Neural cell (in vitro differentiated cells): ENCODE results near the gene ASCC3. TPM values are rescaled to one million over a fixed set of nuclear protein-coding genes. Genes with fewer than 3 reads are reported as not detected.

Experiments used
- H2AFZ ChIP-seq: fragments of 200-600, 300-800 bp; sonication (generic), shearing (Covaris generic); 2 replicates; pipeline ENCODE4 v1.6.0; 2014; ENCODE audit warnings: low read depth, mild to moderate bottlenecking, antibody characterized with exemption, low read length, moderate library complexity
- H3F3A ChIP-seq: fragments of 200-600 bp; shearing (Covaris generic); 2 replicates; pipeline ENCODE4 v1.6.1; 2016; ENCODE audit warnings: mild to moderate bottlenecking, moderate library complexity, mixed read lengths, antibody characterized with exemption, low read length; ENCODE audit not compliant: insufficient read depth, poor library complexity, severe bottlenecking
- H3K27ac ChIP-seq: fragments of 200-600, 300-800 bp; sonication (generic), shearing (Covaris generic); 2 replicates; pipeline ENCODE4 v1.5.1; 2014; ENCODE audit warnings: mild to moderate bottlenecking, low read length, moderate library complexity
- H3K27me3 ChIP-seq: fragments of 300-800, 200-600 bp; sonication (generic), shearing (Covaris generic); 2 replicates; pipeline ENCODE4 v1.6.0; 2014; ENCODE audit warnings: mild to moderate bottlenecking, low read depth, low read length, moderate library complexity; ENCODE audit not compliant: insufficient read depth
- H3K36me3 ChIP-seq: fragments of 300-800, 200-600 bp; sonication (generic), shearing (Covaris generic); 2 replicates; pipeline ENCODE4 v1.5.1; 2014; ENCODE audit warnings: mild to moderate bottlenecking, antibody characterized with exemption, low read length, moderate library complexity; ENCODE audit not compliant: insufficient read depth
- H3K4me2 ChIP-seq: fragments of 300-800, 200-600 bp; sonication (generic), shearing (Covaris generic); 2 replicates; pipeline ENCODE4 v1.6.0; 2014; ENCODE audit warnings: mild to moderate bottlenecking, low read length
- H3K4me3 ChIP-seq: fragments of 300-800, 200-600 bp; sonication (generic), shearing (Covaris generic); 2 replicates; pipeline ENCODE4 v1.5.1; 2014; ENCODE audit warnings: mild to moderate bottlenecking, low read length, moderate library complexity
- H3K79me2 ChIP-seq: fragments of 200-600 bp; shearing (Covaris generic); replicated peaks from 2 replicates; pipeline ENCODE4 v1.6.0; 2014; ENCODE audit warnings: mild to moderate bottlenecking, low read length, moderate library complexity; ENCODE audit not compliant: insufficient read depth
- H3K9ac ChIP-seq: fragments of 300-800, 200-600 bp; sonication (generic), shearing (Covaris generic); 2 replicates; pipeline ENCODE4 v1.6.1; 2016; ENCODE audit warnings: mild to moderate bottlenecking, low read length, mixed read lengths
- H3K9me2 ChIP-seq: fragments of 200-600 bp; shearing (Covaris generic); 2 replicates; pipeline ENCODE4 v1.6.1; 2016; ENCODE audit warnings: mild to moderate bottlenecking, low read length, mixed read lengths; ENCODE audit not compliant: insufficient read depth
- H3K9me3 ChIP-seq: fragments of 200-600, 300-800 bp; sonication (generic), shearing (Covaris generic); 2 replicates; pipeline ENCODE4 v1.6.1; 2016; ENCODE audit warnings: mild to moderate bottlenecking, mixed run types, low read length, moderate library complexity, mixed read lengths
- H4K20me1 ChIP-seq: fragments of 200-600 bp; shearing (Covaris generic); 2 replicates; pipeline ENCODE4 v1.6.1; 2016; ENCODE audit warnings: mild to moderate bottlenecking, mixed run types; ENCODE audit not compliant: insufficient read depth
- CTCF ChIP-seq: fragments of 450-650 bp; IDR thresholded peaks from 2 replicates; pipeline ENCODE4 v1.5.1; 2014; ENCODE audit warnings: antibody characterized with exemption, mild to moderate bottlenecking, moderate library complexity; ENCODE audit not compliant: poor library complexity, severe bottlenecking
- EP300 ChIP-seq: fragments of 450-650 bp; conservative IDR thresholded peaks from 2 replicates; pipeline ENCODE4 v1.6.1; 2014; ENCODE audit warnings: antibody characterized with exemption, mild to moderate bottlenecking, moderate library complexity; ENCODE audit not compliant: poor library complexity, severe bottlenecking
- EZH2 ChIP-seq: fragments of 200-600, 300-800 bp; shearing (Covaris generic), sonication (generic); IDR thresholded peaks from 2 replicates; pipeline ENCODE4 v1.6.1; 2014; ENCODE audit warnings: antibody characterized with exemption, low read length, borderline replicate concordance, mild to moderate bottlenecking; ENCODE audit not compliant: insufficient read depth, poor library complexity, severe bottlenecking
- MXI1 ChIP-seq: fragments of 450-650 bp; conservative IDR thresholded peaks from 2 replicates; pipeline ENCODE4 v1.6.1; 2014; ENCODE audit warnings: antibody characterized with exemption, mild to moderate bottlenecking; ENCODE audit not compliant: poor library complexity, severe bottlenecking
- POLR2AphosphoS5 ChIP-seq: IDR thresholded peaks from 2 replicates; pipeline ENCODE4 v1.6.1; 2012
- RAD21 ChIP-seq: fragments of 450-650 bp; conservative IDR thresholded peaks from 2 replicates; pipeline ENCODE4 v1.6.1; 2014; ENCODE audit warnings: antibody characterized with exemption, mild to moderate bottlenecking, moderate library complexity
- REST ChIP-seq: IDR thresholded peaks from 2 replicates; pipeline ENCODE4 v1.6.1; 2012; ENCODE audit warnings: borderline replicate concordance
- SMC3 ChIP-seq: fragments of 450-650 bp; conservative IDR thresholded peaks from 2 replicates; pipeline ENCODE4 v1.6.1; 2014; ENCODE audit warnings: antibody characterized with exemption, mild to moderate bottlenecking, moderate library complexity; ENCODE audit not compliant: poor library complexity
- TAF1 ChIP-seq: IDR thresholded peaks from 2 replicates; pipeline ENCODE4 v1.6.1; 2012; ENCODE audit warnings: low read depth
- polyA plus RNA-seq: library from polyadenylated mRNA; depleted of rRNA; stranded (reverse); fragments of >200 nt; gene quantifications from 2 replicates; pipeline ENCODE4 v1.2.3, GENCODE V29; 2014

ASCC3 gene
- polyA plus RNA-seq, 1 donor from 2014 or later = 14.9 TPM

- no peak overlapping the region for H2AFZ ChIP-seq
- no peak overlapping the region for H3K27ac ChIP-seq
- TF ChIP-seq MXI1 (no peak), POLR2AphosphoS5 (no peak), CTCF (no peak), EP300 (no peak), TAF1 (no peak), RAD21 (no peak), EZH2 (no peak)
- H3K4me2 ChIP-seq = no peak overlapping the region
- no peaks in the 10 kb centered on the region for H3K36me3 ChIP-seq
- H3K9me2 ChIP-seq = no peaks in the 10 kb centered on the region
- no peak overlapping the region for H3K4me3 ChIP-seq
- H3K79me2 ChIP-seq = peaks cover 3% of the 10 kb centered on the region
- no peak overlapping the region for H3K9ac ChIP-seq
- no peaks in the 10 kb centered on the region for H3K9me3 ChIP-seq
- no peaks in the 10 kb centered on the region for H4K20me1 ChIP-seq
- no peaks in the 10 kb centered on the region for H3F3A ChIP-seq
- H3K27me3 ChIP-seq = no peaks in the 10 kb centered on the region
These were observed 74.8 kb downstream of the ASCC3 start for GRCh38 chr6:100806296-100806695.

GRCh38 chr6:100803264-100804045 lies 77.7 kb downstream of the ASCC3 start:
- no peak overlapping the region for H3K4me3 ChIP-seq
- no peaks in the 10 kb centered on the region for H3F3A ChIP-seq
- no peaks in the 10 kb centered on the region for H3K36me3 ChIP-seq
- TF ChIP-seq POLR2AphosphoS5 = no peak
- TF ChIP-seq TAF1 = no peak
- no peak for TF ChIP-seq EZH2
- TF ChIP-seq MXI1 = no peak
- TF ChIP-seq EP300 = no peak
- no peak for TF ChIP-seq RAD21
- TF ChIP-seq CTCF = no peak
- TF ChIP-seq REST = no peak
- TF ChIP-seq SMC3 = no peak
- H3K4me2 ChIP-seq = no peak overlapping the region
- H2AFZ ChIP-seq = no peak overlapping the region
- no peaks in the 10 kb centered on the region for H4K20me1 ChIP-seq
- H3K79me2 ChIP-seq = peaks cover 3% of the 10 kb centered on the region
- H3K9me2 ChIP-seq = no peaks in the 10 kb centered on the region
- no peak overlapping the region for H3K9ac ChIP-seq
- no peaks in the 10 kb centered on the region for H3K9me3 ChIP-seq
- H3K27ac ChIP-seq = no peak overlapping the region
- H3K27me3 ChIP-seq = no peaks in the 10 kb centered on the region
